IPS-20b (cell line): Measurements from ENCODE around the gene NBEAL2.

Experiments
- H3K27ac ChIP-seq: one replicate; pipeline ENCODE4 v1.5.1; 2013; ENCODE audit warnings: low read length
- H3K27me3 ChIP-seq: 2 replicates; pipeline ENCODE4 v1.6.1; 2013; ENCODE audit warnings: mild to moderate bottlenecking, low read length, inconsistent platforms; ENCODE audit not compliant: insufficient read depth
- H3K36me3 ChIP-seq: 2 replicates; pipeline ENCODE4 v1.6.1; 2013; ENCODE audit warnings: low read depth, mild to moderate bottlenecking, inconsistent platforms, low read length, moderate library complexity; ENCODE audit not compliant: insufficient read depth
- H3K4me1 ChIP-seq: 2 replicates; pipeline ENCODE4 v1.6.1; 2013; ENCODE audit warnings: mild to moderate bottlenecking, control low read depth, inconsistent platforms, low read length, moderate library complexity; ENCODE audit not compliant: insufficient read depth
- H3K4me3 ChIP-seq: 2 replicates; pipeline ENCODE4 v1.5.1; 2013; ENCODE audit warnings: mild to moderate bottlenecking, low read length, inconsistent platforms
- H3K9ac ChIP-seq: 2 replicates; pipeline ENCODE4 v1.6.1; 2013; ENCODE audit warnings: low read depth, mild to moderate bottlenecking, inconsistent platforms, low read length, moderate library complexity
- H3K9me3 ChIP-seq: 2 replicates; pipeline ENCODE4 v1.6.1; 2013; ENCODE audit warnings: mild to moderate bottlenecking, low read depth, low read length, inconsistent platforms; ENCODE audit not compliant: insufficient read depth

Gene NBEAL2

GRCh38 chr3:47007001-47007400, 27.5 kb downstream of the NBEAL2 start:
- Histone ChIP-seq H3K27ac (no peak overlapping the region), H3K36me3 (peaks cover 49% of the 10 kb centered on the region), H3K4me1 (peaks cover 8% of the 10 kb centered on the region; the same call in 1 of the 2 replicates), H3K9me3 (no peaks in the 10 kb centered on the region), H3K9ac (no peak overlapping the region), H3K27me3 (no peaks in the 10 kb centered on the region), H3K4me3 (no peak overlapping the region)

GRCh38 chr3:47007482-47008233, 28.2 kb downstream of the NBEAL2 start:
- no peaks in the 10 kb centered on the region for H3K27me3 ChIP-seq
- peaks cover 46% of the 10 kb centered on the region for H3K36me3 ChIP-seq
- no peaks in the 10 kb centered on the region for H3K9me3 ChIP-seq
- no peak overlapping the region for H3K4me3 ChIP-seq
- H3K4me1 ChIP-seq: peaks cover 8% of the 10 kb centered on the region; the same call in 1 of the 2 replicates
- H3K9ac ChIP-seq: no peak overlapping the region
- H3K27ac ChIP-seq: no peak overlapping the region

GRCh38 chr3:47008234-47008796, 28.8 kb downstream of the NBEAL2 start:
- H3K36me3 ChIP-seq: peaks cover 39% of the 10 kb centered on the region; the same call in 1 of the 2 replicates
- no peak overlapping the region for H3K27ac ChIP-seq
- peak overlapping the region; percentile 75 for H3K4me3 ChIP-seq

GRCh38 chr3:47008851-47009224, 29.4 kb downstream of the NBEAL2 start:
- Histone ChIP-seq H3K27ac (peak overlapping the region; percentile 56), H3K4me3 (peak overlapping the region; percentile 75), H3K4me1 (peaks cover 8% of the 10 kb centered on the region; the same call in 1 of the 2 replicates), H3K9me3 (no peaks in the 10 kb centered on the region), H3K36me3 (peaks cover 34% of the 10 kb centered on the region; the same call in 1 of the 2 replicates), H3K27me3 (no peaks in the 10 kb centered on the region), H3K9ac (peak overlapping the region; percentile 95; the same call in 1 of the 2 replicates)

More at GRCh38 chr3:47008234-47008796, 28.8 kb downstream of the NBEAL2 start:
- peaks cover 8% of the 10 kb centered on the region; the same call in 1 of the 2 replicates for H3K4me1 ChIP-seq
- no peaks in the 10 kb centered on the region for H3K9me3 ChIP-seq
- H3K27me3 ChIP-seq: no peaks in the 10 kb centered on the region
- peak overlapping the region; percentile 95; the same call in 1 of the 2 replicates for H3K9ac ChIP-seq

- peak overlapping the region; percentile 75 for H3K4me3 ChIP-seq
- H3K9ac ChIP-seq: peak overlapping the region; percentile 95
- H3K36me3 ChIP-seq: peaks cover 28% of the 10 kb centered on the region
- no peaks in the 10 kb centered on the region for H3K27me3 ChIP-seq
- no peaks in the 10 kb centered on the region for H3K9me3 ChIP-seq
- peak overlapping the region; percentile 88 for H3K27ac ChIP-seq
- peaks cover 8% of the 10 kb centered on the region; the same call in 1 of the 2 replicates for H3K4me1 ChIP-seq
Observed at GRCh38 chr3:47009225-47010110, 30.0 kb downstream of the NBEAL2 start.

GRCh38 chr3:47010111-47010712, 30.7 kb downstream of the NBEAL2 start:
- peak overlapping the region; percentile 75; the same call in 1 of the 2 replicates for H3K4me3 ChIP-seq
- peak overlapping the region; percentile 88 for H3K27ac ChIP-seq
- H3K36me3 ChIP-seq: peaks cover 23% of the 10 kb centered on the region
- peaks cover 8% of the 10 kb centered on the region; the same call in 1 of the 2 replicates for H3K4me1 ChIP-seq
- no peaks in the 10 kb centered on the region for H3K9me3 ChIP-seq
- no peaks in the 10 kb centered on the region for H3K27me3 ChIP-seq
- peak overlapping the region; percentile 95; the same call in 1 of the 2 replicates for H3K9ac ChIP-seq

- Histone ChIP-seq H3K27ac (no peak overlapping the region), H3K4me3 (no peak overlapping the region), H3K36me3 (peaks cover 18% of the 10 kb centered on the region), H3K4me1 (peaks cover 8% of the 10 kb centered on the region; the same call in 1 of the 2 replicates), H3K27me3 (no peaks in the 10 kb centered on the region), H3K9me3 (no peaks in the 10 kb centered on the region), H3K9ac (no peak overlapping the region)
Observed at GRCh38 chr3:47010910-47011309, 31.4 kb downstream of the NBEAL2 start.

- peaks cover 16% of the 10 kb centered on the region for H3K36me3 ChIP-seq
- no peak overlapping the region for H3K4me3 ChIP-seq
- H3K27ac ChIP-seq: no peak overlapping the region
- H3K27me3 ChIP-seq: no peaks in the 10 kb centered on the region
- H3K9me3 ChIP-seq: no peaks in the 10 kb centered on the region
- H3K9ac ChIP-seq: no peak overlapping the region
- peaks cover 13% of the 10 kb centered on the region for H3K4me1 ChIP-seq
Observed at GRCh38 chr3:47011371-47011770, 31.9 kb downstream of the NBEAL2 start.

GRCh38 chr3:47012342-47013230, 33.1 kb downstream of the NBEAL2 start:
- H3K4me3 ChIP-seq: no peak overlapping the region
- no peak overlapping the region for H3K9ac ChIP-seq
- peaks cover 13% of the 10 kb centered on the region for H3K4me1 ChIP-seq
- peaks cover 19% of the 10 kb centered on the region for H3K36me3 ChIP-seq
- H3K9me3 ChIP-seq: no peaks in the 10 kb centered on the region
- H3K27me3 ChIP-seq: no peaks in the 10 kb centered on the region
- H3K27ac ChIP-seq: no peak overlapping the region

- Histone ChIP-seq H3K4me3 (no peak overlapping the region), H3K36me3 (peaks cover 26% of the 10 kb centered on the region), H3K27me3 (no peaks in the 10 kb centered on the region), H3K9ac (no peak overlapping the region), H3K27ac (no peak overlapping the region), H3K9me3 (no peaks in the 10 kb centered on the region), H3K4me1 (peaks cover 13% of the 10 kb centered on the region)
Observed at GRCh38 chr3:47013231-47013630, 33.8 kb downstream of the NBEAL2 start.
